Breast epithelium (tissue), 4 donors: ENCODE measurements around the gene RFX4. TPM values are rescaled to one million over a fixed set of nuclear protein-coding genes. Genes with fewer than 3 reads are reported as not detected.
A peak's percentile ranks its signal among the peaks of the same experiment; 100 is the strongest.

Source experiments
- DNase-seq, 2 donors: peaks; one replicate each; pipeline ENCODE4 v3.0.0-alpha.2; 2019; ENCODE audit warnings: low spot score in 2 of 2
- H3K27ac ChIP-seq, 2 donors: fragments of 200-600 bp; sonication (generic) in 1 of 2; one replicate each; pipeline ENCODE4 v1.5.1; 2016 to 2019; ENCODE audit warnings: mild to moderate bottlenecking in 1 of 2
- H3K27me3 ChIP-seq, 2 donors: fragments of 200-600 bp; sonication (generic) in 1 of 2; one replicate each; pipeline versions ENCODE4 v1.5.1 to v1.6.0; 2017 to 2019; ENCODE audit warnings: control low read depth in 1 of 2, mild to moderate bottlenecking in 1 of 2
- H3K36me3 ChIP-seq: fragments of 200-600 bp; one replicate; pipeline ENCODE4 v1.5.1; 2019
- H3K4me1 ChIP-seq, 2 donors: fragments of 200-600 bp; sonication (generic); one replicate each; pipeline ENCODE4 v1.5.1; 2016 to 2019; ENCODE audit warnings: control low read depth in 1 of 2
- H3K4me3 ChIP-seq, 3 donors: fragments of 200-600 bp; sonication (generic); 1 replicate in 2 of 3; 2 replicates in 1 of 3; pipeline ENCODE4 v1.5.1; 2016 to 2019; ENCODE audit warnings: mild to moderate bottlenecking in 3 of 3, moderate library complexity in 2 of 3
- H3K9me3 ChIP-seq, 2 donors: fragments of 200-600 bp; sonication (generic) in 1 of 2; one replicate each; pipeline ENCODE4 v1.5.1; 2016 to 2019; ENCODE audit warnings: control low read depth in 1 of 2
- POLR2A ChIP-seq: fragments of 450-650 bp; IDR thresholded peaks from one replicate; pipeline ENCODE4 v1.6.1; 2016; ENCODE audit warnings: antibody characterized with exemption, mild to moderate bottlenecking, moderate library complexity
- POLR2AphosphoS5 ChIP-seq, 3 donors: sonication (generic); formaldehyde crosslinking; IDR thresholded peaks; one replicate each; pipeline ENCODE4 v1.6.1; 2017; ENCODE audit warnings: antibody characterized with exemption in 3 of 3
- intact Hi-C: fragments of 100-400 bp; cut with DNase I; formaldehyde crosslinking; loops from one replicate; pipeline ENCODE4 v1.15.1; 2023; ENCODE audit warnings: low total_unique reads
- total RNA-seq, 3 donors: library from RNA; depleted of rRNA; stranded (reverse); fragments of >200 nt; gene quantifications; one replicate each; pipeline ENCODE4 v1.1.0, GENCODE V29; 2016
- TF ChIP-seq, protein P1 (sequence below), 3 donors: fragments of 450-650 bp; IDR thresholded peaks; one replicate each; pipeline ENCODE4 v1.5.1; 2016 to 2017; ENCODE audit warnings: antibody characterized with exemption in 3 of 3, mild to moderate bottlenecking in 3 of 3, moderate library complexity in 3 of 3

The RFX4 gene
- total RNA-seq, 3 donors from 2014 or later, result 0.64 TPM; not detected in 2

DNA sequence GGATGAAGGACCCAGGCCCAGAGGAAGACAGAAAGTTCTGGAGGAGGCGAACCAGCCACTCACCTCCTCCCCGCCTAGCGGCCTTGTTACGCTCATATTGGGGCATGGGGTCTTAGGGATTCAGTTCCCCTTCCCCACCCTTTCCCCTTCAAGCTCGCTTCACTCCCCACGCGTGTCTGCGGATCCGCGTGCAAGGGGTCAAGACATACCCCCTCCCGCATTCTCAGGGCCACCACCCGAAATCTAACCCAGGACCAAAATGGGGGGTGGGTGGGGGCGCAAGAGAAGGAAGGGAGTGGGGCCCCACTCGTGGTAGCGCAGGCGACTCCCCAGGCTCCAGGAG is 584 bp upstream of the RFX4 start:
- Histone ChIP-seq H3K4me1 (peaks cover 0 to 29% of the 10 kb centered on the region in 2 donors), H3K36me3 (no peaks in the 10 kb centered on the region), H3K27me3 (peaks cover 3 to 96% of the 10 kb centered on the region in 2 donors), H3K9me3 (no peaks in the 10 kb centered on the region), H3K4me3 (peak overlapping the region in 2 of 3 donors; percentile 36 to 62), H3K27ac (no peak overlapping the region)
- DNase-seq, result no peak
- TF ChIP-seq POLR2A (no peak), POLR2AphosphoS5 (IDR thresholded peaks at IDR 0.05) (no peak)
- TF ChIP-seq, protein P1, sequence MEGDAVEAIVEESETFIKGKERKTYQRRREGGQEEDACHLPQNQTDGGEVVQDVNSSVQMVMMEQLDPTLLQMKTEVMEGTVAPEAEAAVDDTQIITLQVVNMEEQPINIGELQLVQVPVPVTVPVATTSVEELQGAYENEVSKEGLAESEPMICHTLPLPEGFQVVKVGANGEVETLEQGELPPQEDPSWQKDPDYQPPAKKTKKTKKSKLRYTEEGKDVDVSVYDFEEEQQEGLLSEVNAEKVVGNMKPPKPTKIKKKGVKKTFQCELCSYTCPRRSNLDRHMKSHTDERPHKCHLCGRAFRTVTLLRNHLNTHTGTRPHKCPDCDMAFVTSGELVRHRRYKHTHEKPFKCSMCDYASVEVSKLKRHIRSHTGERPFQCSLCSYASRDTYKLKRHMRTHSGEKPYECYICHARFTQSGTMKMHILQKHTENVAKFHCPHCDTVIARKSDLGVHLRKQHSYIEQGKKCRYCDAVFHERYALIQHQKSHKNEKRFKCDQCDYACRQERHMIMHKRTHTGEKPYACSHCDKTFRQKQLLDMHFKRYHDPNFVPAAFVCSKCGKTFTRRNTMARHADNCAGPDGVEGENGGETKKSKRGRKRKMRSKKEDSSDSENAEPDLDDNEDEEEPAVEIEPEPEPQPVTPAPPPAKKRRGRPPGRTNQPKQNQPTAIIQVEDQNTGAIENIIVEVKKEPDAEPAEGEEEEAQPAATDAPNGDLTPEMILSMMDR (IDR thresholded peaks at IDR 0.05), result no peak
- intact Hi-C loops, result no loop called here

DNA sequence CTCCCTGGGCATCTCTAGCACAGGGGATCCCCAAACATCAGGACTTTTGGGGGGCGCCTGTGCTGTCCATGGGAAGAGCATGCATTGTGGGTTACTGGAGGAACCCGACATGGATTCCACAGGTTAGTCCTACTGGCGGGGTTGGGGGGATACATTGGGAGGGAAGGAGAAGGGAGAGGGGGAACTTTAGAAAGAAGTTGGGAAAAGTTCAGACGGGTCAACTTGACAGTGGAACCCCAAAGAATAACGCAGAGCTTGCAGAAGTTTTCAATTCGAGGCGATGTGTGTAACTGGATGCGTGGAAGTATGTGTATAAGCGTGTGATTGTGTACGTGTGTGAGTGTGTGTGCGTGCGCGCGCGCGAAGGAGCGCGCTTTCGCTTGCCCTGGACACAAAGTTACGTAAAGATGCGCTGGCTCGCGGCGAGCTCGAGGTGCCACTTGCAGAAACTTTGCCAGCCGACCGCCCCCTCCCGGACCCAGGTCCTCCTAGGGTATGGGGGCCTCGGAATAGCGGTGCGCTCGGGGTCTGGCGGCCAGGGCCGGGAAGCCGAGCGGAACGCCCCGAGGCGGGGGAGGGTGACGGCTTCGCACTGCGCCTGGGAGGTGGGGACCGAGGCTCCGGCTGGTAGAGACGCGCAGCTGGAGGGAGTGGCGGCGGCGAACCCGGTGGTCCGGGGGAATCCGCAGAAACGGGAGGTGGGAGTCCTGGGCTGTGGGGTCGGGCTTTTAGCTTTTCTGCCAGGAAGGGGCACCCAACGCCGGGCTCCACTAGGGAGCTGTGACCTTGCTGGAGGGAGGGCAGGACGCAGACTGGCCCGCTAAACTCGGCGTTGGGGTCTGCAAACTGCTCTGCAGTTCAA is 669 bp downstream of the RFX4 start:
- H3K9me3 ChIP-seq, result no peaks in the 10 kb centered on the region
- H3K27ac ChIP-seq, result no peak overlapping the region
- intact Hi-C loops, result no loop called here
- H3K27me3 ChIP-seq, result peaks cover 3 to 97% of the 10 kb centered on the region in 2 donors
- no peaks in the 10 kb centered on the region for H3K36me3 ChIP-seq
- peak overlapping the region; percentile 12 to 62 (median 36) for H3K4me3 ChIP-seq
- no peak for DNase-seq
- TF ChIP-seq, protein P1 (IDR thresholded peaks at IDR 0.05), result no peak
- TF ChIP-seq POLR2A (no peak), POLR2AphosphoS5 (IDR thresholded peaks at IDR 0.05) (no peak)
- peaks cover 0 to 29% of the 10 kb centered on the region in 2 donors for H3K4me1 ChIP-seq

DNA sequence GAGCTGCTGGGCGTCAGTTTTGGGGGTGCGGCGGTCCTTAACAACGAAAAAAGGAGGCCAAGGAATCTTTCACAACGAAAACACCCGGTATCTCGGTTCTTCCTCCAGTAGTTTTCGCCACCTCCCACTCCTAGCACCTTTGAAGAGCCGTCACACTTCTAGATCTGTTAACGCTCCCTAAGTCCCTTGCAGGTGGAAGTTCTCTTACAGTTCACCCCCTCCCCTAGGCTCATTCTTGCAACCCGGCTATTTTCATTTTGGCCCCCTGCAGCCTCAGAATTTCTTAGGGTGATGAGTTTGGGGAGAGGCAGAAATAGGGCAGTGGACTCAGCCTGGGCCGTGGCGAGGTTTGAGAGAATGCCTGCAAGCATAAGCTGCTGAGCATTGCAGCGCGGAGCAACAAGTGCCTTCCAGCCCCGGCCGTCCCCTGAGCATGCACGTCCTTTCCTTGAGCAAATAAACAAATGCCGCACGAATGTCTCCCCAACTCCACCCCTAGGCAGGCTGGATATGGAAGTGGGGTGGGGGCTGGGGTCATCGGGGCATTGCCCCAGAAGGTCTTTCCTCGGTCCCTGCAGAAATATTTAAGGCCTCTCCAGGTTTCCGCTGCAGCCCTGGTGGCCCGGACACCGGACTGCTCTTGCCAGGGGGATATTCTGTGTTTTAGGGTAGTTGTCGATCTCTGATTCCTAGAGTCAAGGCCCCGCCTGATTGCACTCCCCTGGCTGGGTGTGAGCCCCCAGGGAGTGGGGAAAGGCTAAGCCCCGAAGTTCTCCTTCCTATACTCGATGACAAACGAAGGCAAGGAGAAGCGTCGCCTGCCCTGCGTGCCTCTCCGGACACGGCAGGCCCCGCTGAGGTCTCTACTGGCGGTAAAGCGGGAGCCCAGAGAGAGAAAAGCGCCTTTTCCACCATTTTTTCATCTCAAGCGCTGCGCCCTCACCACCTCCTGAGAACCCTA is 1.6 kb downstream of the RFX4 start:
- H3K36me3 ChIP-seq, result no peaks in the 10 kb centered on the region
- intact Hi-C loops, result no loop called here
- peak overlapping the region in 1 of 3 donors; percentile 62 for H3K4me3 ChIP-seq
- TF ChIP-seq POLR2A, result no peak
- TF ChIP-seq POLR2AphosphoS5 (IDR thresholded peaks at IDR 0.05), result no peak
- TF ChIP-seq, protein P1 (IDR thresholded peaks at IDR 0.05), result no peak
- peaks cover 0 to 29% of the 10 kb centered on the region in 2 donors for H3K4me1 ChIP-seq
- peaks cover 3 to 97% of the 10 kb centered on the region in 2 donors for H3K27me3 ChIP-seq
- no peaks in the 10 kb centered on the region for H3K9me3 ChIP-seq
- DNase-seq, result no peak
- no peak overlapping the region for H3K27ac ChIP-seq

DNA sequence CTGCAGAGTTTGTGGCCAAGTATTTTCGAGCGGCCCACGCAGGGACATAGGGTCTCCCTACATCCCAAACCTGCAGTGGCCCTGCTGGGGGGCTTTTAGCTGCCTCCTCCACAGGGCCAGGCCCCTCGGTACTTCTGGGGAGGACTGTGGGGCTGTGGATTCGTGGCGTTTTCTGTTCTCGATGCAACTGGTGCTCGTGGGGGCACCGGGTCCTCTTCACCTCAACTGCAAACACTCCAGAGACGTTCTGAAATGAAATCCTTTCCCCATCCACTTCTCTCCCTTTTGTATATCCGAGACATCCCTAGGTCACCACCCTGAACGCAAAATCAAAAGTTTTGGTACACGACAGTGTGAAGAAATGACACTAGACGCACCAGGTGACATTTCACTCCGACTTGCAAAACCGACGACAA is 2.3 kb downstream of the RFX4 start:
- Histone ChIP-seq H3K4me3 (peak overlapping the region in 1 of 3 donors; percentile 56), H3K27ac (no peak overlapping the region), H3K27me3 (peaks cover 3 to 94% of the 10 kb centered on the region in 2 donors), H3K9me3 (no peaks in the 10 kb centered on the region), H3K4me1 (peaks cover 0 to 29% of the 10 kb centered on the region in 2 donors), H3K36me3 (no peaks in the 10 kb centered on the region)
- DNase-seq, result no peak
- TF ChIP-seq POLR2A (no peak), POLR2AphosphoS5 (IDR thresholded peaks at IDR 0.05) (no peak)
- TF ChIP-seq, protein P1 (IDR thresholded peaks at IDR 0.05), result no peak
- intact Hi-C loops, result no loop called here
